Natural killer cell (primary cell): ENCODE results near the gene OR13C8. TPM values are rescaled to one million over a fixed set of nuclear protein-coding genes. Genes with fewer than 3 reads are reported as not detected.
"Not testable (repeated sequence)": the region's sequence is repeated elsewhere in the genome, so short reads cannot be mapped to it uniquely, and the experiment has no call there.

Experiments
- ATAC-seq, 3 donors: fragments of 150-1000 bp in 2 of 3; fragments of 200-7000 bp in 1 of 3; cut with Tn5 transposase; 1 replicate in 1 of 3; 2 replicates in 2 of 3; pipeline ENCODE4 v1.10.0; 2021; ENCODE audit warnings: mild to moderate bottlenecking in 2 of 3, moderate library complexity in 2 of 3
- DNase-seq, 2 donors: peaks; one replicate each; pipeline versions ENCODE4 v3.0.0 to v3.0.0-alpha.2; 2013 to 2021; ENCODE audit warnings: mixed read lengths in 1 of 2
- H3K27ac ChIP-seq: one replicate; pipeline ENCODE4 v1.5.1; 2013; ENCODE audit warnings: mild to moderate bottlenecking, low read length
- H3K27me3 ChIP-seq: one replicate; pipeline ENCODE4 v1.6.1; 2013; ENCODE audit warnings: low read length; ENCODE audit not compliant: control insufficient read depth, insufficient read depth
- H3K36me3 ChIP-seq: one replicate; pipeline ENCODE4 v1.6.1; 2013; ENCODE audit warnings: low read length; ENCODE audit not compliant: control insufficient read depth, insufficient read depth
- H3K4me1 ChIP-seq: one replicate; pipeline ENCODE4 v1.6.1; 2013; ENCODE audit warnings: low read length; ENCODE audit not compliant: control insufficient read depth, insufficient read depth
- H3K4me3 ChIP-seq: one replicate; pipeline ENCODE4 v1.5.1; 2013; ENCODE audit warnings: low read length
- H3K9me3 ChIP-seq: one replicate; pipeline ENCODE4 v1.6.1; 2013; ENCODE audit warnings: low read length; ENCODE audit not compliant: control insufficient read depth, insufficient read depth
- H3K27ac Mint-ChIP-seq, 2 donors: one replicate each; pipeline ENCODE4 v1.8.0; 2022; ENCODE audit warnings: mild to moderate bottlenecking in 2 of 2, mixed read lengths in 2 of 2, moderate library complexity in 1 of 2
- H3K27me3 Mint-ChIP-seq, 2 donors: one replicate each; pipeline ENCODE4 v1.8.0; 2022; ENCODE audit warnings: low read depth in 2 of 2, mixed read lengths in 2 of 2
- H3K36me3 Mint-ChIP-seq: one replicate; pipeline ENCODE4 v1.8.0; 2022; ENCODE audit warnings: mixed read lengths
- H3K4me1 Mint-ChIP-seq, 2 donors: one replicate each; pipeline ENCODE4 v1.8.0; 2022; ENCODE audit warnings: mixed read lengths in 2 of 2
- H3K4me3 Mint-ChIP-seq: one replicate; pipeline ENCODE4 v1.8.0; 2022; ENCODE audit warnings: mild to moderate bottlenecking, moderate library complexity, mixed read lengths
- H3K9me3 Mint-ChIP-seq, 2 donors: one replicate each; pipeline ENCODE4 v1.8.0; 2022; ENCODE audit warnings: mixed read lengths in 2 of 2
- CTCF ChIP-seq: fragments of 200-600 bp; IDR thresholded peaks from one replicate; pipeline ENCODE4 v1.8.0; 2022; ENCODE audit warnings: antibody characterized with exemption
- WGBS: methylation state at CpG from one replicate; pipeline ENCODE4 v1.1.7; 2013; ENCODE audit warnings: missing lambda C conversion rate; ENCODE audit not compliant: insufficient coverage; 5-methylcytosine and 5-hydroxymethylcytosine counted together
- intact Hi-C: fragments of 100-400 bp; cut with micrococcal nuclease; formaldehyde crosslinking; loops from one replicate; pipeline ENCODE4 v1.14.2; 2022
- total RNA-seq, 4 donors: library from RNA; stranded (reverse); fragments of 120-200 nt in 1 of 4; gene quantifications; one replicate each; pipeline versions ENCODE4 v1.2.3 to v1.2.4, GENCODE V29; 2013 to 2022

The OR13C8 gene
- total RNA-seq, 3 donors from 2014 or later (not counting 1 experiment from before 2014, with no cell fraction given): not detected

- DNase-seq (no peak), ATAC-seq (no peak)
- H3K36me3 Mint-ChIP-seq: no peaks in the 10 kb centered on the region
- Histone ChIP-seq H3K4me3 (no peak overlapping the region), H3K27ac (no peak overlapping the region), H3K4me1 (no peaks in the 10 kb centered on the region), H3K9me3 (no peaks in the 10 kb centered on the region), H3K27me3 (no peaks in the 10 kb centered on the region), H3K36me3 (no peaks in the 10 kb centered on the region)
- TF ChIP-seq CTCF: no peak
- no peaks in the 10 kb centered on the region for H3K4me1 Mint-ChIP-seq
- WGBS: 91% methylated on average over 5 of the region's 5 CpGs
- H3K27me3 Mint-ChIP-seq: no peaks in the 10 kb centered on the region
- H3K27ac Mint-ChIP-seq: no peak overlapping the region
- no peak overlapping the region for H3K4me3 Mint-ChIP-seq
- intact Hi-C loops: no loop called here
- peaks cover 2 to 9% of the 10 kb centered on the region in 2 donors for H3K9me3 Mint-ChIP-seq
Observed at GRCh38 chr9:104577263-104577662, 8.3 kb downstream of the OR13C8 start.

- no peak overlapping the region for H3K27ac ChIP-seq
- no peaks in the 10 kb centered on the region for H3K4me1 ChIP-seq
- DNase-seq: no peak
- ATAC-seq: no peak
- Mint-ChIP-seq H3K4me1 (no peaks in the 10 kb centered on the region), H3K27me3 (no peaks in the 10 kb centered on the region), H3K36me3 (no peaks in the 10 kb centered on the region), H3K9me3 (peaks cover 0 to 2% of the 10 kb centered on the region in 2 donors), H3K4me3 (no peak overlapping the region), H3K27ac (no peak overlapping the region)
- no peaks in the 10 kb centered on the region for H3K9me3 ChIP-seq
- WGBS: no CpG with 5 or more reads among the region's 1 CpG
- H3K4me3 ChIP-seq: no peak overlapping the region
- no peaks in the 10 kb centered on the region for H3K27me3 ChIP-seq
- H3K36me3 ChIP-seq: no peaks in the 10 kb centered on the region
- no peak for TF ChIP-seq CTCF
- intact Hi-C loops: no loop called here
Observed at GRCh38 chr9:104580562-104580961, 11.6 kb downstream of the OR13C8 start.

GRCh38 chr9:104586496-104587180, 17.7 kb downstream of the OR13C8 start:
- H3K27ac ChIP-seq: no peak overlapping the region
- H3K9me3 Mint-ChIP-seq: peaks cover 2 to 8% of the 10 kb centered on the region in 2 donors
- ATAC-seq (no peak), DNase-seq (no peak)
- no peaks in the 10 kb centered on the region for H3K27me3 Mint-ChIP-seq
- H3K4me1 Mint-ChIP-seq: no peaks in the 10 kb centered on the region
- no peak for TF ChIP-seq CTCF
- no peaks in the 10 kb centered on the region for H3K27me3 ChIP-seq
- H3K4me3 Mint-ChIP-seq: no peak overlapping the region
- H3K36me3 Mint-ChIP-seq: no peaks in the 10 kb centered on the region
- no peaks in the 10 kb centered on the region for H3K36me3 ChIP-seq
- no peaks in the 10 kb centered on the region for H3K4me1 ChIP-seq
- intact Hi-C loops: no loop called here
- H3K4me3 ChIP-seq: no peak overlapping the region
- no peaks in the 10 kb centered on the region for H3K9me3 ChIP-seq
- 100% methylated on average over 1 of the region's 1 CpG for WGBS
- no peak overlapping the region for H3K27ac Mint-ChIP-seq

GRCh38 chr9:104589626-104590025, 20.7 kb downstream of the OR13C8 start:
- H3K4me3 Mint-ChIP-seq: no peak overlapping the region
- H3K4me1 Mint-ChIP-seq: no peaks in the 10 kb centered on the region
- no peak overlapping the region for H3K27ac Mint-ChIP-seq
- ATAC-seq: no peak
- DNase-seq: no peak
- no peaks in the 10 kb centered on the region for H3K36me3 Mint-ChIP-seq
- H3K36me3 ChIP-seq: no peaks in the 10 kb centered on the region
- no peaks in the 10 kb centered on the region for H3K9me3 ChIP-seq
- no peak overlapping the region for H3K4me3 ChIP-seq
- intact Hi-C loops: no loop called here
- no peak for TF ChIP-seq CTCF
- H3K27ac ChIP-seq: no peak overlapping the region
- H3K27me3 ChIP-seq: no peaks in the 10 kb centered on the region
- WGBS: 18% methylated on average over 1 of the region's 1 CpG
- no peaks in the 10 kb centered on the region for H3K27me3 Mint-ChIP-seq
- no peaks in the 10 kb centered on the region for H3K4me1 ChIP-seq
- peaks cover 4 to 16% of the 10 kb centered on the region in 2 donors for H3K9me3 Mint-ChIP-seq

GRCh38 chr9:104598749-104599148, 29.8 kb downstream of the OR13C8 start:
- H3K27me3 ChIP-seq, H3K4me3 Mint-ChIP-seq, H3K4me3 ChIP-seq, H3K4me1 Mint-ChIP-seq, H3K27me3 Mint-ChIP-seq, ATAC-seq, H3K36me3 Mint-ChIP-seq, H3K9me3 ChIP-seq, DNase-seq, H3K4me1 ChIP-seq, H3K27ac Mint-ChIP-seq, H3K9me3 Mint-ChIP-seq, H3K27ac ChIP-seq, H3K36me3 ChIP-seq, intact Hi-C loops: not testable (repeated sequence)
- WGBS: 62% methylated on average over 1 of the region's 3 CpGs
